GM12874 (cell line): ENCODE measurements around the gene CYFIP2.

Source experiments
- CTCF ChIP-seq: IDR thresholded peaks from 2 replicates; pipeline ENCODE4 v1.5.1; 2011; ENCODE audit warnings: low read depth, mild to moderate bottlenecking, control low read depth, low read length, moderate library complexity; ENCODE audit not compliant: insufficient read depth

Gene CYFIP2

GRCh38 chr5:157263496-157264090 lies 2.3 kb upstream of the CYFIP2 start:
- no peak for TF ChIP-seq CTCF

- peak; percentile 42; the same call in 1 of the 2 replicates for TF ChIP-seq CTCF
Observed at GRCh38 chr5:157266286-157267007, 524 bp downstream of the CYFIP2 start.

- no peak for TF ChIP-seq CTCF
Observed at GRCh38 chr5:157267025-157267424, 1.1 kb downstream of the CYFIP2 start.

DNA sequence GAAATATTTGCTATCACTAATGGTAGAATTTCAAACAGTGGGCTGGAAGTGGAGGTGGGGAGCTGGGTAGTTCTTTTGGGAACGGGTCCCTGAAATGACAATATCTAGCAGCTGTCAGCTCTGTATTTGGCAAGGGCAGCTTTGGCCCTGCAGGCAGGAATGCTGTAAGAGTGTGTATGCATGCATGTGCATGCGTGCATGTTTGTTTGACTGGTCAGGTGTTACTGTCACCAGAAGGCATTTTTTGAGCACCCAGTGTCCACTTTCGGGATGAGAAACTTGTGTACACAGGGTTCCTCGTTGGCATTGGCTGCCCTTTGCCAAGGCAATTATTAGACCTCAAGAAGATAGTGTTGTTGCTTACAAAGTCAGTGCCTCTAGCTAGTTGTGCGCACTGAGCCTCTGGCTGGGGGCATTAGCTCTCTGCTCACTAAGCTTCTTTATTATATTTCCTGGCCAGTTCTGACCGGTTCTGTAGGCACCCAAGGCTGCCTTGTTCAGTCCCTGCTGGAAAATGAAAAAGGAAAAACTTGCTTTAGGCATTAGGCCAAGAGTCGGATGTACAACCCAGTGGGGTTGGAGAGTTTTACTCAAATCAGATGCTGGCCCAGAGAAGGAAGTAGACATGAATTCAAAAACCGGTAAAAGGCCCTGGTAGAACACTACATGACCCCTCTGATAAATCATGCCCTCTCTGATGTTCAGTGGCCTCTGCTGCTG lies 2.0 kb downstream of the CYFIP2 start:
- no peak for TF ChIP-seq CTCF

DNA sequence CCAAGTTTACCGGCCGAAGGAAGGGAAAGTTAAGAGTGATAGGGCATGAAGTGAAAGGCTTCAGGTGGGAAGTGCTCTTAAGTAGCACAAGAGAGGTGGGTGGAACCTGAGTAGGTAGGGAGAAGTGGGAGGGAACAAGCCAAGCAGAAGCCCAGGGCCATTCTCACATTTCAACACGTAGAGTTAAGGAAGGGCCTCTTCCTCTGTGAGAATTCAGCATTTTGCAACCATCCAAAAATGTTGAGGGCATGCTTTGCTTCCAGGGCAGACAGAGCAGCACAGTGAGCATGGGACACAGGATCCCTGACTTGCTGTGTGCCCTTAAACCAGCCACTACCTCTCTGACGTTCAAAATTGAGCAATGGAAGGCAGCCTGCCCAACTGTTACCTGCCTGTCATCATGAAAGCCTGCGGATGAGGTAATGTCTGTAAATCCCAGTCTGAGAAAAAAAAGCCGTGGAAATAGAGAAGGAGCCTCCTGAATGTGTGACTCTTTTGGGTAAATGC lies 3.3 kb downstream of the CYFIP2 start:
- TF ChIP-seq CTCF, result no peak

DNA sequence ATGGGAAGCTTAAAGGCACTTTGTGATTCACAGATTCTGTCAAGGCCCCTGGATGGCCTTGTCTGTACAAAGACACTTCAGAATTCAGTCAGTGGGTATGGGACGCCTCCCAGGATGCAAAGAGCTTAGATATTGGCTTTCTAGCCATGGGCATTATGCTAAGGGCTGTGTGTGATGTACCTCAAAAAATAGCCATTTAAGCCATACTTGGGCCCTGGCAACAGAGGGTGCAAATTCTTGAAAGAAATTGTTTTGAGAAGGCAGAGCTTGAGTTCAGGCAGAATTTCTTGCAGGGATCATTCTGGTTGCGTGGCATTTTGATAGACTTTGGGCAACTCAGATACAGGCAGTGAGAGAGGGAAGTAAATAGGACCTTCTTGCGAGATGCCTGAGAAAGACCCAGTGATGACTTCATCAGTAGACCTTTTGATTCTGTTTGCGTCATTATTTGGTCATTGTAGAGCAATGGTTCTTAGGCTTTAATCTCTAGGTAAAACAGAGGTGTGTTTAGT lies 3.9 kb downstream of the CYFIP2 start:
- no peak for TF ChIP-seq CTCF

- no peak for TF ChIP-seq CTCF
Observed at GRCh38 chr5:157270771-157271170, 4.8 kb downstream of the CYFIP2 start.
